PC-3 (cell line): ENCODE data around the gene CNTNAP5. TPM values are rescaled to one million over a fixed set of nuclear protein-coding genes. Genes with fewer than 3 reads are reported as not detected.

ENCODE experiments used
- ATAC-seq: fragments of 200-7000 bp; cut with Tn5 transposase; 2 replicates; pipeline ENCODE4 v1.9.1; 2020; ENCODE audit warnings: mild to moderate bottlenecking, moderate library complexity
- BruUV-seq: library from RNA; stranded (reverse); fragments of 400-500 nt; replicated peaks from 2 replicates; lab custom pipeline; 2021; lab: Mats Ljungman, UMichigan
- CTCF ChIA-PET: fragments of 300-600 bp; sonication (Branson Sonifier 250); formaldehyde crosslinking; loops from one replicate; lab custom pipeline; 2022; ENCODE audit warnings: antibody characterized with exemption; lab: Charles Lee
- POLR2A ChIA-PET: fragments of 300-600 bp; sonication (Branson Sonifier 250); formaldehyde crosslinking; loops from one replicate; lab custom pipeline; 2022; ENCODE audit warnings: antibody characterized with exemption; ENCODE audit not compliant: unreplicated experiment; lab: Charles Lee
- DNase-seq: peaks from one replicate; pipeline ENCODE4 v3.0.0-alpha.2; 2015
- H2AFZ ChIP-seq: fragments of 300-600 bp; sonication (generic); 2 replicates; pipeline ENCODE4 v1.6.0; 2016; ENCODE audit warnings: antibody characterized with exemption, low read length
- H3F3A ChIP-seq: fragments of 300-600 bp; sonication (generic); one replicate; pipeline ENCODE4 v1.6.0; 2017; ENCODE audit warnings: antibody characterized with exemption, low read length, control low read depth, mild to moderate bottlenecking; ENCODE audit not compliant: unreplicated experiment
- H3K27ac ChIP-seq: fragments of 300-600 bp; sonication (generic); 2 replicates; pipeline ENCODE4 v1.5.1; 2016; ENCODE audit warnings: mild to moderate bottlenecking, low read length
- H3K27me3 ChIP-seq: fragments of 300-600 bp; sonication (generic); 2 replicates; pipeline ENCODE4 v1.6.1; 2016; ENCODE audit warnings: low read length, mixed read lengths
- H3K36me3 ChIP-seq: fragments of 300-600 bp; sonication (generic); 2 replicates; pipeline ENCODE4 v1.6.1; 2016; ENCODE audit warnings: low read depth, mixed run types, low read length, mixed read lengths
- H3K4me1 ChIP-seq: fragments of 300-600 bp; sonication (generic); 2 replicates; pipeline ENCODE4 v1.5.1; 2016; ENCODE audit warnings: low read length; ENCODE audit not compliant: insufficient read depth
- H3K4me2 ChIP-seq: fragments of 300-600 bp; sonication (generic); 2 replicates; pipeline ENCODE4 v1.6.0; 2016; ENCODE audit warnings: low read length
- H3K4me3 ChIP-seq: fragments of 300-600 bp; sonication (generic); 2 replicates; pipeline ENCODE4 v1.5.1; 2016; ENCODE audit warnings: mild to moderate bottlenecking, low read length, mixed read lengths
- H3K79me2 ChIP-seq: fragments of 300-600 bp; sonication (generic); 2 replicates; pipeline ENCODE4 v1.6.1; 2017; ENCODE audit warnings: low read length, mixed read lengths
- H3K9ac ChIP-seq: fragments of 300-600 bp; sonication (generic); 2 replicates; pipeline ENCODE4 v1.6.0; 2016; ENCODE audit warnings: mild to moderate bottlenecking, low read length
- H3K9me2 ChIP-seq: fragments of 300-600 bp; sonication (generic); replicated peaks from 2 replicates; pipeline ENCODE4 v1.6.1; 2016; ENCODE audit warnings: mixed run types, low read length, mixed read lengths
- H3K9me3 ChIP-seq: fragments of 300-600 bp; sonication (generic); 2 replicates; pipeline ENCODE4 v1.6.1; 2016; ENCODE audit warnings: low read length, mixed read lengths
- H4K20me1 ChIP-seq: fragments of 300-600 bp; sonication (generic); 2 replicates; pipeline ENCODE4 v1.6.1; 2016; ENCODE audit warnings: low read length, mixed read lengths
- CTCF ChIP-seq: fragments of 300-600 bp; sonication (generic); conservative IDR thresholded peaks from 2 replicates; pipeline ENCODE4 v1.5.1; 2017; ENCODE audit warnings: antibody characterized with exemption, low read depth, mild to moderate bottlenecking, low read length
- EZH2 ChIP-seq: fragments of 300-600 bp; sonication (generic); IDR thresholded peaks from one replicate; pipeline ENCODE4 v1.6.1; 2017; ENCODE audit warnings: antibody characterized with exemption, mild to moderate bottlenecking, low read length; ENCODE audit not compliant: unreplicated experiment
- EZH2phosphoT487 ChIP-seq: fragments of 300-600 bp; sonication (generic); IDR thresholded peaks from 2 replicates; pipeline ENCODE4 v1.6.1; 2018; ENCODE audit warnings: mild to moderate bottlenecking, antibody characterized with exemption, low read length, borderline replicate concordance
- intact Hi-C: fragments of 100-400 bp; cut with micrococcal nuclease; formaldehyde crosslinking; loops from 2 replicates; pipeline ENCODE4 v1.9.0; 2023
- total RNA-seq: library from RNA; depleted of rRNA; stranded (reverse); fragments of >200 nt; gene quantifications from 2 replicates; pipeline ENCODE4 v1.2.3, GENCODE V29; 2014

The CNTNAP5 gene
- total RNA-seq, 1 experiment from 2014 or later: not detected

GRCh38 chr2:124708661-124709060 lies 683.6 kb downstream of the CNTNAP5 start:
- DNase-seq (no peak), ATAC-seq (no peak)
- CTCF ChIA-PET: no interaction called here
- H3F3A ChIP-seq: no peaks in the 10 kb centered on the region
- intact Hi-C loops: no loop called here
- no TSS peak for BruUV-seq
- H3K27me3 ChIP-seq: no peaks in the 10 kb centered on the region
- POLR2A ChIA-PET: no interaction called here
- no peak overlapping the region for H3K4me2 ChIP-seq
- H3K9me3 ChIP-seq: no peaks in the 10 kb centered on the region; the same call in 1 of the 2 replicates
- H2AFZ ChIP-seq: no peak overlapping the region
- no peak overlapping the region for H3K9ac ChIP-seq
- TF ChIP-seq CTCF (no peak), EZH2phosphoT487 (no peak), EZH2 (no peak)
- no peaks in the 10 kb centered on the region for H3K79me2 ChIP-seq
- H3K4me3 ChIP-seq: no peak overlapping the region
- no peak overlapping the region for H3K27ac ChIP-seq
- H4K20me1 ChIP-seq: no peaks in the 10 kb centered on the region
- no peaks in the 10 kb centered on the region for H3K4me1 ChIP-seq
- H3K9me2 ChIP-seq: no peaks in the 10 kb centered on the region
- no peaks in the 10 kb centered on the region for H3K36me3 ChIP-seq

- Histone ChIP-seq H4K20me1 (no peaks in the 10 kb centered on the region), H3K4me3 (no peak overlapping the region), H3K27ac (no peak overlapping the region), H3K9me3 (no peaks in the 10 kb centered on the region), H2AFZ (no peak overlapping the region), H3K36me3 (no peaks in the 10 kb centered on the region), H3K4me2 (no peak overlapping the region), H3K9me2 (no peaks in the 10 kb centered on the region), H3K79me2 (no peaks in the 10 kb centered on the region), H3K4me1 (no peaks in the 10 kb centered on the region), H3K27me3 (no peaks in the 10 kb centered on the region), H3K9ac (no peak overlapping the region), H3F3A (no peaks in the 10 kb centered on the region)
- DNase-seq (no peak), ATAC-seq (no peak)
- no peak for TF ChIP-seq EZH2phosphoT487
- TF ChIP-seq EZH2: no peak
- TF ChIP-seq CTCF: no peak
- no TSS peak for BruUV-seq
- CTCF ChIA-PET: no interaction called here
- intact Hi-C loops: no loop called here
- POLR2A ChIA-PET: no interaction called here
These were observed 688.9 kb downstream of the CNTNAP5 start for GRCh38 chr2:124713969-124714368.

- no TSS peak for BruUV-seq
- Histone ChIP-seq H3K9me3 (no peaks in the 10 kb centered on the region), H3K4me1 (no peaks in the 10 kb centered on the region), H3F3A (no peaks in the 10 kb centered on the region), H3K9ac (no peak overlapping the region), H3K4me3 (no peak overlapping the region), H4K20me1 (no peaks in the 10 kb centered on the region), H3K27me3 (no peaks in the 10 kb centered on the region), H3K36me3 (no peaks in the 10 kb centered on the region), H3K27ac (no peak overlapping the region), H2AFZ (no peak overlapping the region), H3K9me2 (no peaks in the 10 kb centered on the region), H3K79me2 (no peaks in the 10 kb centered on the region), H3K4me2 (no peak overlapping the region)
- TF ChIP-seq CTCF (no peak), EZH2 (no peak), EZH2phosphoT487 (no peak)
- ChIA-PET CTCF (no interaction called here), POLR2A (no interaction called here)
- DNase-seq: no peak
- intact Hi-C loops: no loop called here
- ATAC-seq: no peak
These were observed 700.1 kb downstream of the CNTNAP5 start for GRCh38 chr2:124725187-124725586.
